Ishikawa (cell line): ENCODE data around the gene BIRC3.

ENCODE experiments used
- CEBPB ChIP-seq: IDR thresholded peaks from 2 replicates; pipeline ENCODE4 v1.6.1; 2012
- EP300 ChIP-seq: IDR thresholded peaks from 2 replicates; pipeline ENCODE4 v1.6.1; 2012; ENCODE audit warnings: borderline replicate concordance
- MAX ChIP-seq: IDR thresholded peaks from 2 replicates; pipeline ENCODE4 v1.6.1; 2012
- NFIC ChIP-seq: IDR thresholded peaks from 2 replicates; pipeline ENCODE4 v1.6.1; 2012
- RAD21 ChIP-seq: IDR thresholded peaks from 2 replicates; pipeline ENCODE4 v1.6.1; 2012; ENCODE audit warnings: low read depth
- REST ChIP-seq: IDR thresholded peaks from 2 replicates; pipeline ENCODE4 v1.6.1; 2012; ENCODE audit warnings: low read depth, mild to moderate bottlenecking

GRCh38 chr11:102320188-102320587 lies 2.9 kb downstream of the BIRC3 start:
- TF ChIP-seq RAD21 (no peak), NFIC (no peak), EP300 (no peak), REST (no peak), MAX (no peak), CEBPB (no peak)
